ENCODE data around the gene GAB2.

GAB2 gene

GRCh38 chr11:78372114-78372768 lies 45.4 kb downstream of the GAB2 start:
- H3K36me3 ChIP-seq = no peaks in the 10 kb centered on the region
- no peaks in the 10 kb centered on the region for H3K27me3 ChIP-seq
- no peak overlapping the region for H3K4me3 ChIP-seq (ENCODE audit: low read depth in 1 of 2, low read length in 1 of 2)
- TF ChIP-seq, protein P1, sequence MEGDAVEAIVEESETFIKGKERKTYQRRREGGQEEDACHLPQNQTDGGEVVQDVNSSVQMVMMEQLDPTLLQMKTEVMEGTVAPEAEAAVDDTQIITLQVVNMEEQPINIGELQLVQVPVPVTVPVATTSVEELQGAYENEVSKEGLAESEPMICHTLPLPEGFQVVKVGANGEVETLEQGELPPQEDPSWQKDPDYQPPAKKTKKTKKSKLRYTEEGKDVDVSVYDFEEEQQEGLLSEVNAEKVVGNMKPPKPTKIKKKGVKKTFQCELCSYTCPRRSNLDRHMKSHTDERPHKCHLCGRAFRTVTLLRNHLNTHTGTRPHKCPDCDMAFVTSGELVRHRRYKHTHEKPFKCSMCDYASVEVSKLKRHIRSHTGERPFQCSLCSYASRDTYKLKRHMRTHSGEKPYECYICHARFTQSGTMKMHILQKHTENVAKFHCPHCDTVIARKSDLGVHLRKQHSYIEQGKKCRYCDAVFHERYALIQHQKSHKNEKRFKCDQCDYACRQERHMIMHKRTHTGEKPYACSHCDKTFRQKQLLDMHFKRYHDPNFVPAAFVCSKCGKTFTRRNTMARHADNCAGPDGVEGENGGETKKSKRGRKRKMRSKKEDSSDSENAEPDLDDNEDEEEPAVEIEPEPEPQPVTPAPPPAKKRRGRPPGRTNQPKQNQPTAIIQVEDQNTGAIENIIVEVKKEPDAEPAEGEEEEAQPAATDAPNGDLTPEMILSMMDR (IDR thresholded peaks at IDR 0.05) = no peak
- peak overlapping the region; percentile 39 for H3K27ac ChIP-seq
- H3K9me3 ChIP-seq = peaks cover 4% of the 10 kb centered on the region
- H3K4me1 ChIP-seq (ENCODE audit: control insufficient read depth in 1 of 2, insufficient read depth in 1 of 2, low read depth in 1 of 2, low read length in 1 of 2) = peaks cover 4 to 12% of the 10 kb centered on the region in 2 experiments

DNA sequence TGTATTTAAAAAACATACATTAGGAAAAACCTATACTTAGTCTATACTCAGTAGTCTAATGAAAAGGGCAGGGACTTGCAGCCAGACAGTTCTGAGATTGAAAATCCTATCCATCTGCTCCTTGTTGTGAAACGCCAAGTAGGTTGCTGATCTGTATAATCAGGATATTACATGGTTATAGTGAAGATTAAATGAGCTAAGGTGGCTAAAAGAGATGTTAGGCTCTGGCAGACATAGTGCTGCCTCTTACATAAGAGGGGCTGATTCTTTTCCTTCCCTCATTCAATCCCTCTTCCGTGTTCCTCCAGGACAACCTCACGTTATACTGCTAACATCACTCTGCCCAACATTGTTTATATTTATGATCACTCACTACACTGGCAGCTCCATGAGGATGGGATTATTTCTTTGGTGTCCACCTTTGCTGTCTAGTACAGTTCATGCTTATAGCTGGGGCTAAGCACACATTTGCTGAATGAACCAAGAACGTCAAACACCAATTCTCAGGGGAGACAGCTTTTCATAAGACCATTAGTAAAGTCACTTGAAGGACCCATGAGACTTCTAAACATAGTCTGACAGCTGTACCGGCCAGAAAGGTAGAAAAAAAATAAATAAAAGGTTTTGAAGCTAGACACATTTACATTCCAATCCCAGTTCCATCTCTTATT lies 46.3 kb downstream of the GAB2 start:
- Histone ChIP-seq H3K27ac (peak overlapping the region; percentile 56), H3K4me3 (ENCODE audit: low read depth in 1 of 2, low read length in 1 of 2) (no peak overlapping the region), H3K4me1 (ENCODE audit: control insufficient read depth in 1 of 2, insufficient read depth in 1 of 2, low read depth in 1 of 2, low read length in 1 of 2) (peaks cover 4 to 12% of the 10 kb centered on the region in 2 experiments), H3K27me3 (no peaks in the 10 kb centered on the region), H3K36me3 (no peaks in the 10 kb centered on the region), H3K9me3 (no peaks in the 10 kb centered on the region)
- TF ChIP-seq, protein P1 (IDR thresholded peaks at IDR 0.05) = no peak

- no peaks in the 10 kb centered on the region for H3K9me3 ChIP-seq
- no peak overlapping the region for H3K4me3 ChIP-seq (ENCODE audit: low read depth in 1 of 2, low read length in 1 of 2)
- peak overlapping the region; percentile 56 for H3K27ac ChIP-seq
- H3K36me3 ChIP-seq = no peaks in the 10 kb centered on the region
- H3K27me3 ChIP-seq = no peaks in the 10 kb centered on the region
- TF ChIP-seq, protein P1 (IDR thresholded peaks at IDR 0.05) = no peak
- peaks cover 4 to 12% of the 10 kb centered on the region in 2 experiments for H3K4me1 ChIP-seq (ENCODE audit: control insufficient read depth in 1 of 2, insufficient read depth in 1 of 2, low read depth in 1 of 2, low read length in 1 of 2)
Observed at GRCh38 chr11:78370406-78371172, 47.0 kb downstream of the GAB2 start.

- Histone ChIP-seq H3K4me1 (ENCODE audit: control insufficient read depth in 1 of 2, insufficient read depth in 1 of 2, low read depth in 1 of 2, low read length in 1 of 2) (peaks cover 0 to 1% of the 10 kb centered on the region in 2 experiments), H3K27ac (no peak overlapping the region), H3K4me3 (ENCODE audit: low read depth in 1 of 2, low read length in 1 of 2) (no peak overlapping the region), H3K9me3 (no peaks in the 10 kb centered on the region), H3K36me3 (no peaks in the 10 kb centered on the region), H3K27me3 (no peaks in the 10 kb centered on the region)
- TF ChIP-seq, protein P1 (IDR thresholded peaks at IDR 0.05) = no peak
Observed at GRCh38 chr11:78365381-78365792, 52.2 kb downstream of the GAB2 start.

DNA sequence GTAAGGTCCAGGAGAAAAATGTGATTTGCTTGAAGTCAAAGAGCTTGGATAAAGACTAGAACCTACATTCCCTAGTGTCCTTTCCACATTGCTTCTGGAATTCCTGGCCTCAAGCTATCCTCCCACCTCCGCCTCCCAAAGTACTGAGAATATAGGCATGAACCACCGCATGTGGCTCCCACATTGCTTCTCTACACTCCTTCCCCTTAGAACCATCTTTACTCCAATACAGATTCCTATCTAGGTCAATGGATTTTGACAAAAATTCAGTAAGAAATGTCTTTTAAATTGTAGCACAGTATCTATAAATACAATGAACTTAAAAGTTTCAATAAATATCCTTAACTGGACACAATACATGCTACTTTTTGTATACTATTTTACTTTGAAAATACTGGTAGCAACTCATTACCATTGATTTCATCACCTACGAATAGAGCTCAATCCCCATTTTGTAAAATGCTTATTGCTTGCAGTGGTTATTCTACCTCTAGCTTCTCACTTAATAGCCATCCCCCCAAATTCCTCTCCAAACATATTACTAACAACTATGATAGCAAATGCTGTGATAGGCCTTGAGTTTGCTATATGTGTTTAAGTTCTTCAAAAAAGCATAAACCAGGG lies 53.4 kb downstream of the GAB2 start:
- H3K4me3 ChIP-seq (ENCODE audit: low read depth in 1 of 2, low read length in 1 of 2) = no peak overlapping the region
- no peaks in the 10 kb centered on the region for H3K9me3 ChIP-seq
- peaks cover 6% of the 10 kb centered on the region in 2 experiments for H3K4me1 ChIP-seq (ENCODE audit: control insufficient read depth in 1 of 2, insufficient read depth in 1 of 2, low read depth in 1 of 2, low read length in 1 of 2)
- H3K36me3 ChIP-seq = no peaks in the 10 kb centered on the region
- TF ChIP-seq, protein P1 (IDR thresholded peaks at IDR 0.05) = no peak
- H3K27ac ChIP-seq = peak overlapping the region; percentile 18
- H3K27me3 ChIP-seq = no peaks in the 10 kb centered on the region

Data from neutrophil (primary cell).